Ishikawa (cell line): ENCODE measurements around the gene RIMBP2.

ENCODE experiments used
- CEBPB ChIP-seq: IDR thresholded peaks from 2 replicates; pipeline ENCODE4 v1.6.1; 2012
- CREB1 ChIP-seq: IDR thresholded peaks from 2 replicates; pipeline ENCODE4 v1.6.1; 2012; ENCODE audit warnings: low read depth
- EP300 ChIP-seq: IDR thresholded peaks from 2 replicates; pipeline ENCODE4 v1.6.1; 2012; ENCODE audit warnings: borderline replicate concordance
- FOXM1 ChIP-seq: IDR thresholded peaks from 2 replicates; pipeline ENCODE4 v1.6.1; 2012; ENCODE audit warnings: low read depth, borderline replicate concordance
- RAD21 ChIP-seq: IDR thresholded peaks from 2 replicates; pipeline ENCODE4 v1.6.1; 2012; ENCODE audit warnings: low read depth
- TCF12 ChIP-seq: IDR thresholded peaks from 2 replicates; pipeline ENCODE4 v1.6.1; 2012; ENCODE audit warnings: low read depth
- TEAD4 ChIP-seq: IDR thresholded peaks from 2 replicates; pipeline ENCODE4 v1.6.1; 2012
- YY1 ChIP-seq: IDR thresholded peaks from 2 replicates; pipeline ENCODE4 v1.6.1; 2012; ENCODE audit warnings: low read depth
- ZBTB7A ChIP-seq: IDR thresholded peaks from 2 replicates; pipeline ENCODE4 v1.6.1; 2012; ENCODE audit warnings: low read depth
- TF ChIP-seq, protein P1 (sequence below): IDR thresholded peaks from 2 replicates; pipeline ENCODE4 v1.6.1; 2012
- TF ChIP-seq, protein P2 (sequence below): IDR thresholded peaks from 2 replicates; pipeline ENCODE4 v1.6.1; 2012; ENCODE audit warnings: low read depth, mild to moderate bottlenecking

DNA sequence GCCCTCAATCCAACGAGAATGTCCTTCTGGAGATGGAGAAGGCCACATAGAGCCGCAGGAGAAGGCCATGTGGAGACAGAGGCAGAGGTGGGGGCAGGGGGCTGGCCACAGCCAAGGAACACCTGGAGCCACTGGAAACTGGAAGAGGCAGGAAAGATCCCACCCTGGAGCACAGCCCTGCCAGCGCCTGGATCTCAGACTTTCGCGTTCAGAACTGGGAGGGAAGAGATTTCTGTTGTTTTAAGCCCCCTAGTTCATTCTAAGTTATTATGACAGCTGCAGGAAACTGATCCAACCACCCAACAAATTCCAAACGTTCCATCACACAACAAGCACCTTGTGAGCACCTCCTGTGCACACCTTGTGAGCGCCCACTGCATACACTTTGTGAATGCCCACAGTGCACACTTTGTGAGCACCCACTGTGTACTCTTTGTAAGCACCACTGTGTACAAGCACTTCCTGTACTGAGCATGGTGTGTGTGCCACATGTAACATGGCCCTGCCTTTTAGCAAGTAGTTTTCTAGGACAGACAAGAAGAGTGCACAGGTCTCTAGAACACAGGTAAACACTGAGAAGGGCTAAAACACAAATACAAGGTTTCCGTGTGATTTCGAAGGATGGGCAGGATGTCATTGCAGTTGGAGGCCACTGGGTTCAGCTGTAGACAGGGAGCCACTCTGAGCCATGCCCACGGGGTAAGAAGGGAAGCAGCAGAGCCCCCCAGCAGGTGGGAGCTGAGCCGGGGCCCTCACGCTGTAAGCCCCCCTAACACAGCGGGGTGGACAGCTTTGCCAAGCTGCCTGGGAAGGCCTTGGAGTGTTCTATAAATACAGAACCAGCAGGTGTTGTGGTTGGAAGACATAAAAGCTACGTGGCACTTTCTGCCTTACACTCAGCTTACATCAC lies 15.4 kb downstream of the RIMBP2 start:
- TF ChIP-seq, protein P1, sequence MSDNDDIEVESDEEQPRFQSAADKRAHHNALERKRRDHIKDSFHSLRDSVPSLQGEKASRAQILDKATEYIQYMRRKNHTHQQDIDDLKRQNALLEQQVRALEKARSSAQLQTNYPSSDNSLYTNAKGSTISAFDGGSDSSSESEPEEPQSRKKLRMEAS: no peak
- TF ChIP-seq CREB1: no peak
- TF ChIP-seq RAD21: no peak
- TF ChIP-seq ZBTB7A: no peak
- TF ChIP-seq FOXM1: no peak
- no peak for TF ChIP-seq YY1
- TF ChIP-seq, protein P2, sequence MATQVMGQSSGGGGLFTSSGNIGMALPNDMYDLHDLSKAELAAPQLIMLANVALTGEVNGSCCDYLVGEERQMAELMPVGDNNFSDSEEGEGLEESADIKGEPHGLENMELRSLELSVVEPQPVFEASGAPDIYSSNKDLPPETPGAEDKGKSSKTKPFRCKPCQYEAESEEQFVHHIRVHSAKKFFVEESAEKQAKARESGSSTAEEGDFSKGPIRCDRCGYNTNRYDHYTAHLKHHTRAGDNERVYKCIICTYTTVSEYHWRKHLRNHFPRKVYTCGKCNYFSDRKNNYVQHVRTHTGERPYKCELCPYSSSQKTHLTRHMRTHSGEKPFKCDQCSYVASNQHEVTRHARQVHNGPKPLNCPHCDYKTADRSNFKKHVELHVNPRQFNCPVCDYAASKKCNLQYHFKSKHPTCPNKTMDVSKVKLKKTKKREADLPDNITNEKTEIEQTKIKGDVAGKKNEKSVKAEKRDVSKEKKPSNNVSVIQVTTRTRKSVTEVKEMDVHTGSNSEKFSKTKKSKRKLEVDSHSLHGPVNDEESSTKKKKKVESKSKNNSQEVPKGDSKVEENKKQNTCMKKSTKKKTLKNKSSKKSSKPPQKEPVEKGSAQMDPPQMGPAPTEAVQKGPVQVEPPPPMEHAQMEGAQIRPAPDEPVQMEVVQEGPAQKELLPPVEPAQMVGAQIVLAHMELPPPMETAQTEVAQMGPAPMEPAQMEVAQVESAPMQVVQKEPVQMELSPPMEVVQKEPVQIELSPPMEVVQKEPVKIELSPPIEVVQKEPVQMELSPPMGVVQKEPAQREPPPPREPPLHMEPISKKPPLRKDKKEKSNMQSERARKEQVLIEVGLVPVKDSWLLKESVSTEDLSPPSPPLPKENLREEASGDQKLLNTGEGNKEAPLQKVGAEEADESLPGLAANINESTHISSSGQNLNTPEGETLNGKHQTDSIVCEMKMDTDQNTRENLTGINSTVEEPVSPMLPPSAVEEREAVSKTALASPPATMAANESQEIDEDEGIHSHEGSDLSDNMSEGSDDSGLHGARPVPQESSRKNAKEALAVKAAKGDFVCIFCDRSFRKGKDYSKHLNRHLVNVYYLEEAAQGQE: no peak
- TF ChIP-seq TEAD4: no peak
- no peak for TF ChIP-seq TCF12
- TF ChIP-seq CEBPB: no peak
- no peak for TF ChIP-seq EP300
